Osteocyte (in vitro differentiated cells): ENCODE results near the gene BMPR2. TPM values are rescaled to one million over a fixed set of nuclear protein-coding genes. Genes with fewer than 3 reads are reported as not detected.

Experiments
- DNase-seq: peaks from one replicate; pipeline ENCODE4 v3.0.0; 2021; ENCODE audit warnings: mixed read lengths; ENCODE audit not compliant: unreplicated experiment; ENCODE audit errors: extremely low spot score
- H3K27ac Mint-ChIP-seq: one replicate; pipeline ENCODE4 v1.8.0; 2021; ENCODE audit warnings: mild to moderate bottlenecking, mixed read lengths; ENCODE audit not compliant: unreplicated experiment
- H3K27me3 Mint-ChIP-seq: one replicate; pipeline ENCODE4 v1.8.0; 2021; ENCODE audit warnings: mixed read lengths; ENCODE audit not compliant: unreplicated experiment
- H3K36me3 Mint-ChIP-seq: one replicate; pipeline ENCODE4 v1.8.0; 2021; ENCODE audit warnings: mixed read lengths; ENCODE audit not compliant: unreplicated experiment
- H3K4me1 Mint-ChIP-seq: one replicate; pipeline ENCODE4 v1.8.0; 2021; ENCODE audit warnings: mixed read lengths; ENCODE audit not compliant: unreplicated experiment
- H3K4me3 Mint-ChIP-seq: one replicate; pipeline ENCODE4 v1.8.0; 2021; ENCODE audit warnings: mild to moderate bottlenecking, moderate library complexity, mixed read lengths; ENCODE audit not compliant: unreplicated experiment
- H3K9me3 Mint-ChIP-seq: one replicate; pipeline ENCODE4 v1.8.0; 2021; ENCODE audit warnings: mixed read lengths; ENCODE audit not compliant: unreplicated experiment
- CTCF ChIP-seq: fragments of 200-600 bp; sonication (generic); IDR thresholded peaks from 2 replicates; pipeline ENCODE4 v1.5.0; 2021; ENCODE audit warnings: antibody characterized with exemption, mild to moderate bottlenecking, moderate library complexity
- total RNA-seq: library from RNA; stranded (reverse); gene quantifications from 2 replicates; pipeline ENCODE4 v1.2.1, GENCODE V29; 2021

BMPR2 gene
- total RNA-seq, 1 donor from 2014 or later = 92.3 TPM

- Mint-ChIP-seq H3K4me1 (peaks cover 15% of the 10 kb centered on the region), H3K4me3 (peak overlapping the region; percentile 29), H3K27me3 (no peaks in the 10 kb centered on the region), H3K36me3 (no peaks in the 10 kb centered on the region), H3K27ac (no peak overlapping the region), H3K9me3 (peaks cover 3% of the 10 kb centered on the region)
- TF ChIP-seq CTCF = peak; percentile 93
- DNase-seq = peak; percentile 85
Measured at GRCh38 chr2:202588647-202589581, 212.8 kb downstream of the BMPR2 start.

- DNase-seq = no peak
- Mint-ChIP-seq H3K27ac (no peak overlapping the region), H3K36me3 (no peaks in the 10 kb centered on the region), H3K4me3 (no peak overlapping the region), H3K9me3 (no peaks in the 10 kb centered on the region), H3K27me3 (no peaks in the 10 kb centered on the region), H3K4me1 (peaks cover 15% of the 10 kb centered on the region)
- no peak for TF ChIP-seq CTCF
Measured at GRCh38 chr2:202589582-202589949, 213.4 kb downstream of the BMPR2 start.

- DNase-seq = no peak
- Mint-ChIP-seq H3K36me3 (no peaks in the 10 kb centered on the region), H3K27me3 (no peaks in the 10 kb centered on the region), H3K4me1 (peaks cover 15% of the 10 kb centered on the region), H3K27ac (no peak overlapping the region), H3K9me3 (no peaks in the 10 kb centered on the region), H3K4me3 (no peak overlapping the region)
- TF ChIP-seq CTCF = no peak
Measured at GRCh38 chr2:202592566-202592965, 216.4 kb downstream of the BMPR2 start.

- H3K9me3 Mint-ChIP-seq = no peaks in the 10 kb centered on the region
- TF ChIP-seq CTCF = no peak
- no peaks in the 10 kb centered on the region for H3K4me1 Mint-ChIP-seq
- no peak overlapping the region for H3K4me3 Mint-ChIP-seq
- H3K27me3 Mint-ChIP-seq = no peaks in the 10 kb centered on the region
- H3K27ac Mint-ChIP-seq = no peak overlapping the region
- DNase-seq = no peak
- H3K36me3 Mint-ChIP-seq = no peaks in the 10 kb centered on the region
Measured at GRCh38 chr2:202599105-202599504, 223.0 kb downstream of the BMPR2 start.

GRCh38 chr2:202599911-202600310 lies 223.8 kb downstream of the BMPR2 start:
- no peak for DNase-seq
- Mint-ChIP-seq H3K27ac (no peak overlapping the region), H3K27me3 (no peaks in the 10 kb centered on the region), H3K4me1 (no peaks in the 10 kb centered on the region), H3K36me3 (no peaks in the 10 kb centered on the region), H3K4me3 (no peak overlapping the region), H3K9me3 (no peaks in the 10 kb centered on the region)
- no peak for TF ChIP-seq CTCF
